Peyer's patch (tissue), 4 donors: ENCODE measurements around the gene EIF5. TPM values are rescaled to one million over a fixed set of nuclear protein-coding genes. Genes with fewer than 3 reads are reported as not detected.

ENCODE experiments used
- DNase-seq, 3 donors: peaks; one replicate each; pipeline ENCODE4 v3.0.0-alpha.2; 2017 to 2019
- H3K27ac ChIP-seq, 4 donors: fragments of 200-600 bp; sonication (generic); one replicate each; pipeline ENCODE4 v1.5.1; 2016 to 2019
- H3K27me3 ChIP-seq, 2 donors: fragments of 200-600 bp; sonication (generic); one replicate each; pipeline ENCODE4 v1.5.1; 2019
- H3K36me3 ChIP-seq, 3 donors: fragments of 200-600 bp; sonication (generic); one replicate each; pipeline ENCODE4 v1.5.1; 2016 to 2019
- H3K4me1 ChIP-seq, 4 donors: fragments of 200-600 bp; sonication (generic); one replicate each; pipeline ENCODE4 v1.5.1; 2016 to 2019
- H3K4me3 ChIP-seq, 4 donors: fragments of 200-600 bp; sonication (generic); 1 replicate in 3 of 4; 2 replicates in 1 of 4; pipeline ENCODE4 v1.5.1; 2016 to 2019; ENCODE audit warnings: mild to moderate bottlenecking in 1 of 4
- H3K9me3 ChIP-seq, 4 donors: fragments of 200-600 bp; sonication (generic); one replicate each; pipeline ENCODE4 v1.5.1; 2016 to 2019; ENCODE audit warnings: mild to moderate bottlenecking in 1 of 4
- CTCF ChIP-seq, 6 experiments: fragments of 450-650 bp in 4 of 6; fragments of 200-600 bp in 2 of 6; sonication (generic) in 1 of 6; IDR thresholded peaks; one replicate each; pipeline ENCODE4 v1.5.1; 2017 to 2019; ENCODE audit warnings: antibody characterized with exemption in 6 of 6, mild to moderate bottlenecking in 3 of 6, moderate library complexity in 1 of 6
- POLR2A ChIP-seq, 2 donors: fragments of 450-650 bp; IDR thresholded peaks; one replicate each; pipeline ENCODE4 v1.5.1; 2017; ENCODE audit warnings: antibody characterized with exemption in 2 of 2, mild to moderate bottlenecking in 2 of 2, moderate library complexity in 2 of 2
- total RNA-seq, 4 donors: library from RNA; depleted of rRNA; stranded (reverse); fragments of >200 nt; gene quantifications; one replicate each; pipeline ENCODE4 v1.1.0, GENCODE V29; 2016

Gene EIF5
- total RNA-seq, 4 donors from 2014 or later, result 176 to 226 (median 217) TPM

GRCh38 chr14:103366741-103367140 lies 32.7 kb downstream of the EIF5 start:
- Histone ChIP-seq H3K27me3 (no peaks in the 10 kb centered on the region), H3K27ac (no peak overlapping the region), H3K4me3 (no peak overlapping the region), H3K9me3 (peaks cover 0 to 10% (median 0%) of the 10 kb centered on the region in 4 donors), H3K36me3 (no peaks in the 10 kb centered on the region), H3K4me1 (no peaks in the 10 kb centered on the region)
- no peak for DNase-seq
- TF ChIP-seq POLR2A (IDR thresholded peaks at IDR 0.05), result no peak
- no peak for TF ChIP-seq CTCF (IDR thresholded peaks at IDR 0.05)

DNA sequence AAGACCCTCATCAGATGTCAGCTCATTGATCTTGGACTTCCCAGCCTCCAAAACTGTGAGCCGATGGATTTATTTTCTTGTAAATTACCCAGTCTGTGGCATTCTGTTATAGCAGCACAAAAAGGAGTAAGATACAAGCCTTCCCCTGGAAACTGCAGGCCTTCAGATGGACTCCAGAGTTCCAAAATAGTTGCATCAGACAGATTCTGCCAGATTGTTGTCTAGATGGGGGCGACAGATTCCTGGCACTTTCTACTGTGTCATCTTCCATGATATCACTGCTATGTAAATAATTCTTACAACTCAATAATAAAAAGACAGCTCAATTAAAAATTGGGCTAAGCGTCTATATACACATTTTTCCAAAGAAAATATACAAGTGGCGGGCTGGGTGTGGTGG lies 34.0 kb downstream of the EIF5 start:
- H3K4me1 ChIP-seq, result no peaks in the 10 kb centered on the region
- H3K27ac ChIP-seq, result no peak overlapping the region
- no peaks in the 10 kb centered on the region for H3K27me3 ChIP-seq
- DNase-seq, result no peak
- TF ChIP-seq CTCF (IDR thresholded peaks at IDR 0.05), result no peak
- TF ChIP-seq POLR2A (IDR thresholded peaks at IDR 0.05), result no peak
- H3K36me3 ChIP-seq, result no peaks in the 10 kb centered on the region
- no peak overlapping the region for H3K4me3 ChIP-seq
- H3K9me3 ChIP-seq, result peaks cover 0 to 4% (median 0%) of the 10 kb centered on the region in 4 donors

GRCh38 chr14:103370087-103370486 lies 36.0 kb downstream of the EIF5 start:
- no peak overlapping the region for H3K27ac ChIP-seq
- H3K27me3 ChIP-seq, result no peaks in the 10 kb centered on the region
- H3K4me1 ChIP-seq, result no peaks in the 10 kb centered on the region
- H3K4me3 ChIP-seq, result no peak overlapping the region
- H3K9me3 ChIP-seq, result no peaks in the 10 kb centered on the region
- no peak for DNase-seq
- no peaks in the 10 kb centered on the region for H3K36me3 ChIP-seq
- no peak for TF ChIP-seq CTCF (IDR thresholded peaks at IDR 0.05)
- no peak for TF ChIP-seq POLR2A (IDR thresholded peaks at IDR 0.05)

GRCh38 chr14:103372017-103372416 lies 38.0 kb downstream of the EIF5 start:
- Histone ChIP-seq H3K36me3 (no peaks in the 10 kb centered on the region), H3K4me1 (no peaks in the 10 kb centered on the region), H3K27ac (no peak overlapping the region), H3K4me3 (no peak overlapping the region), H3K9me3 (no peaks in the 10 kb centered on the region), H3K27me3 (no peaks in the 10 kb centered on the region)
- no peak for DNase-seq
- TF ChIP-seq POLR2A (IDR thresholded peaks at IDR 0.05), result no peak
- no peak for TF ChIP-seq CTCF (IDR thresholded peaks at IDR 0.05)

GRCh38 chr14:103372552-103373304 lies 38.7 kb downstream of the EIF5 start:
- TF ChIP-seq CTCF (IDR thresholded peaks at IDR 0.05) (no peak), POLR2A (IDR thresholded peaks at IDR 0.05) (no peak)
- H3K4me3 ChIP-seq, result no peak overlapping the region
- peak in 1 of 3 donors; percentile 32 for DNase-seq
- H3K27ac ChIP-seq, result no peak overlapping the region
- H3K27me3 ChIP-seq, result no peaks in the 10 kb centered on the region
- H3K36me3 ChIP-seq, result no peaks in the 10 kb centered on the region
- H3K9me3 ChIP-seq, result no peaks in the 10 kb centered on the region
- no peaks in the 10 kb centered on the region for H3K4me1 ChIP-seq
